NCI-H2081 (cell line): ENCODE results near the gene PPP2R2D.
"Not testable (repeated sequence)": the region's sequence is repeated elsewhere in the genome, so short reads cannot be mapped to it uniquely, and the experiment has no call there.

Experiments
- DNase-seq, 2 experiments: peaks; one replicate each; lab custom pipeline; 2025; lab: John Stamatoyannopoulos, UW

PPP2R2D gene

GRCh38 chr10:131949041-131949862 is 48.4 kb downstream of the PPP2R2D start:
- no peak for DNase-seq

GRCh38 chr10:131949908-131950307 is 49.1 kb downstream of the PPP2R2D start:
- not testable (repeated sequence) for DNase-seq

GRCh38 chr10:131954356-131954965 is 53.7 kb downstream of the PPP2R2D start:
- no peak for DNase-seq

GRCh38 chr10:131955591-131956340 is 55.0 kb downstream of the PPP2R2D start:
- no peak for DNase-seq

- no peak for DNase-seq
Measured at GRCh38 chr10:131959841-131960240, 59.0 kb downstream of the PPP2R2D start.

GRCh38 chr10:131960631-131961046 is 59.8 kb downstream of the PPP2R2D start:
- no peak for DNase-seq

- DNase-seq, result no peak
Measured at GRCh38 chr10:131961047-131961776, 60.4 kb downstream of the PPP2R2D start.

GRCh38 chr10:131961777-131962662 is 61.2 kb downstream of the PPP2R2D start:
- peak; percentile 31 to 59 for DNase-seq

- DNase-seq, result no peak
Measured at GRCh38 chr10:131963350-131963749, 62.5 kb downstream of the PPP2R2D start.

- no peak for DNase-seq
Measured at GRCh38 chr10:131963811-131964210, 63.0 kb downstream of the PPP2R2D start.

GRCh38 chr10:131964298-131964697 is 63.5 kb downstream of the PPP2R2D start:
- no peak for DNase-seq

- no peak for DNase-seq
Measured at GRCh38 chr10:131968949-131969348, 68.1 kb downstream of the PPP2R2D start.

GRCh38 chr10:131970946-131971345 is 70.1 kb downstream of the PPP2R2D start:
- DNase-seq, result no peak

- DNase-seq, result no peak
Measured at GRCh38 chr10:131971591-131971990, 70.8 kb downstream of the PPP2R2D start.

GRCh38 chr10:131972474-131973071 is 71.8 kb downstream of the PPP2R2D start:
- DNase-seq, result peak; percentile 47 to 70

- no peak for DNase-seq
Measured at GRCh38 chr10:131973160-131973951, 72.5 kb downstream of the PPP2R2D start.

- no peak for DNase-seq
Measured at GRCh38 chr10:131974034-131974817, 73.4 kb downstream of the PPP2R2D start.

- DNase-seq, result peak; percentile 46 to 84
Measured at GRCh38 chr10:131975003-131975402, 74.2 kb downstream of the PPP2R2D start.

GRCh38 chr10:131975796-131976195 is 75.0 kb downstream of the PPP2R2D start:
- no peak for DNase-seq
